Measurements from ENCODE around the gene ST3GAL4.

- TF ChIP-seq CTCF (conservative IDR thresholded peaks at IDR 0.05) (no peak), ZFX (IDR thresholded peaks at IDR 0.05) (no peak)
These were observed 82.8 kb downstream of the ST3GAL4 start for GRCh38 chr11:126438272-126438671.
